OCI-LY7 (cell line): Measurements from ENCODE around the gene RNF217. TPM values are rescaled to one million over a fixed set of nuclear protein-coding genes. Genes with fewer than 3 reads are reported as not detected.

Experiments
- BruUV-seq: library from RNA; stranded (reverse); fragments of 400-500 nt; replicated peaks from 2 replicates; lab custom pipeline; 2021; lab: Mats Ljungman, UMichigan
- CTCF ChIA-PET: fragments of 300-600 bp; sonication (Branson Sonifier 250); formaldehyde crosslinking; loops from one replicate; lab custom pipeline; 2022; ENCODE audit warnings: antibody characterized with exemption; ENCODE audit not compliant: unreplicated experiment; lab: Charles Lee
- POLR2A ChIA-PET: fragments of 300-600 bp; sonication (Branson Sonifier 250); formaldehyde crosslinking; loops from one replicate; lab custom pipeline; 2022; ENCODE audit warnings: antibody characterized with exemption; lab: Charles Lee
- DNase-seq: peaks from one replicate; pipeline ENCODE4 v3.0.0-alpha.2; 2015; ENCODE audit warnings: low spot score
- H2AFZ ChIP-seq: fragments of 200-600 bp; sonication (generic), shearing (Covaris generic); 2 replicates; pipeline ENCODE4 v1.6.1; 2014; ENCODE audit warnings: mild to moderate bottlenecking, antibody characterized with exemption, low read length, moderate library complexity
- H3K27ac ChIP-seq: fragments of 200-600 bp; sonication (generic); 2 replicates; pipeline ENCODE4 v1.5.1; 2014; ENCODE audit warnings: mixed run types, low read depth, mild to moderate bottlenecking, moderate library complexity, low read length, inconsistent platforms; ENCODE audit not compliant: poor library complexity, severe bottlenecking
- H3K36me3 ChIP-seq: fragments of 200-600 bp; sonication (generic); 2 replicates; pipeline ENCODE4 v1.6.1; 2014; ENCODE audit warnings: mild to moderate bottlenecking, antibody characterized with exemption, low read length, moderate library complexity, mixed read lengths; ENCODE audit not compliant: insufficient read depth
- H3K4me1 ChIP-seq: fragments of 200-600 bp; sonication (generic); 2 replicates; pipeline ENCODE4 v1.5.1; 2014; ENCODE audit warnings: mild to moderate bottlenecking, low read length; ENCODE audit not compliant: insufficient read depth, poor library complexity, severe bottlenecking
- H3K4me2 ChIP-seq: fragments of 200-600 bp; sonication (generic); 2 replicates; pipeline ENCODE4 v1.6.1; 2014; ENCODE audit warnings: mild to moderate bottlenecking, low read length
- H3K4me3 ChIP-seq: fragments of 200-600 bp; sonication (generic); 2 replicates; pipeline ENCODE4 v1.5.1; 2014; ENCODE audit warnings: mild to moderate bottlenecking, low read depth, low read length; ENCODE audit not compliant: poor library complexity, severe bottlenecking
- H3K79me2 ChIP-seq: fragments of 200-600 bp; sonication (generic); 2 replicates; pipeline ENCODE4 v1.6.1; 2016; ENCODE audit warnings: low read depth, mild to moderate bottlenecking, low read length, moderate library complexity, mixed read lengths; ENCODE audit not compliant: insufficient read depth
- H3K9me2 ChIP-seq: fragments of 200-600 bp; sonication (generic); 2 replicates; pipeline ENCODE4 v1.6.1; 2016; ENCODE audit warnings: mild to moderate bottlenecking, low read length, mixed read lengths; ENCODE audit not compliant: insufficient read depth
- H3K9me3 ChIP-seq: fragments of 200-600 bp; sonication (generic); 2 replicates; pipeline ENCODE4 v1.6.1; 2014; ENCODE audit warnings: mild to moderate bottlenecking, mixed run types, low read length, mixed read lengths
- H4K20me1 ChIP-seq: fragments of 200-600 bp; sonication (generic); 2 replicates; pipeline ENCODE4 v1.6.1; 2014; ENCODE audit warnings: mild to moderate bottlenecking, antibody characterized with exemption, low read length, moderate library complexity, mixed read lengths; ENCODE audit not compliant: insufficient read depth
- CTCF ChIP-seq: fragments of 200-600 bp; sonication (generic); conservative IDR thresholded peaks from 2 replicates; pipeline ENCODE4 v1.5.1; 2014; ENCODE audit warnings: mild to moderate bottlenecking, antibody characterized with exemption, low read length, moderate library complexity, mixed read lengths
- EZH2phosphoT487 ChIP-seq: fragments of 200-600 bp; sonication (generic); IDR thresholded peaks from 2 replicates; pipeline ENCODE4 v1.6.1; 2018; ENCODE audit warnings: low read depth, borderline replicate concordance, mild to moderate bottlenecking, mixed run types, antibody characterized with exemption, low read length, moderate library complexity, mixed read lengths
- intact Hi-C: fragments of 100-400 bp; cut with micrococcal nuclease; formaldehyde crosslinking; loops from one replicate; pipeline ENCODE4 v1.10.0; 2022; ENCODE audit not compliant: unreplicated experiment
- total RNA-seq, 2 experiments: library from RNA; depleted of rRNA in 1 of 2; stranded (reverse); fragments of >200 nt in 1 of 2; shearing (Covaris generic) in 1 of 2; gene quantifications; 2 replicates each; pipeline ENCODE4 v1.2.3, GENCODE V29; 2014 to 2022

The RNF217 gene
- total RNA-seq, 2 experiments from 2014 or later, result not detected

- H3K4me2 ChIP-seq, result no peak overlapping the region
- no peaks in the 10 kb centered on the region for H3K9me3 ChIP-seq
- no peaks in the 10 kb centered on the region for H3K36me3 ChIP-seq
- BruUV-seq, result no TSS peak
- intact Hi-C loops, result no loop called here
- no peaks in the 10 kb centered on the region for H3K79me2 ChIP-seq
- no peak for TF ChIP-seq EZH2phosphoT487
- TF ChIP-seq CTCF, result no peak
- H2AFZ ChIP-seq, result no peak overlapping the region
- H3K27ac ChIP-seq, result no peak overlapping the region
- no peaks in the 10 kb centered on the region for H3K9me2 ChIP-seq
- ChIA-PET POLR2A (no interaction called here), CTCF (no interaction called here)
- H3K4me1 ChIP-seq, result no peaks in the 10 kb centered on the region
- no peak overlapping the region for H3K4me3 ChIP-seq
- DNase-seq, result no peak
- H4K20me1 ChIP-seq, result no peaks in the 10 kb centered on the region
Observed at GRCh38 chr6:124962639-124963415, 590 bp downstream of the RNF217 start.

- H2AFZ ChIP-seq, result no peak overlapping the region
- POLR2A ChIA-PET, result no interaction called here
- H3K27ac ChIP-seq, result no peak overlapping the region
- CTCF ChIA-PET, result no interaction called here
- no peaks in the 10 kb centered on the region for H4K20me1 ChIP-seq
- no peaks in the 10 kb centered on the region for H3K4me1 ChIP-seq
- no TSS peak for BruUV-seq
- no peaks in the 10 kb centered on the region for H3K9me3 ChIP-seq
- H3K79me2 ChIP-seq, result no peaks in the 10 kb centered on the region
- H3K9me2 ChIP-seq, result no peaks in the 10 kb centered on the region
- DNase-seq, result no peak
- no peaks in the 10 kb centered on the region for H3K36me3 ChIP-seq
- TF ChIP-seq CTCF (no peak), EZH2phosphoT487 (no peak)
- intact Hi-C loops, result no loop called here
- no peak overlapping the region for H3K4me3 ChIP-seq
- no peak overlapping the region for H3K4me2 ChIP-seq
Observed at GRCh38 chr6:124963416-124963785, 1.2 kb downstream of the RNF217 start.
